KBM-7 (cell line): ENCODE measurements around the gene MCAM.

Experiments
- DNase-seq: peaks from one replicate; pipeline ENCODE4 v3.0.0-alpha.2; 2015
- in situ Hi-C: fragments of 300-500 bp; cut with MboI; formaldehyde crosslinking; loops from 2 replicates; pipeline ENCODE4 v1.14.3; 2020; ENCODE audit warnings: low sequenced_read_pairs, low pct_unique_long_range_greater_than_20kb, mixed read lengths

MCAM gene

GRCh38 chr11:119347940-119348605, 31.1 kb upstream of the MCAM start:
- in situ Hi-C loops = no loop called here

GRCh38 chr11:119347242-119347641, 30.3 kb upstream of the MCAM start:
- in situ Hi-C loops = no loop called here
- DNase-seq = no peak

More at GRCh38 chr11:119347940-119348605, 31.1 kb upstream of the MCAM start:
- no peak for DNase-seq

- DNase-seq = no peak
- in situ Hi-C loops = no loop called here
Observed at GRCh38 chr11:119346605-119347004, 29.7 kb upstream of the MCAM start, which contains the start of gene MFRP. TSS of gene MFRP (minus strand) at chr11:119346705. CDS start at chr11:119346513, 192 bp downstream.

GRCh38 chr11:119345685-119346084, 28.8 kb upstream of the MCAM start:
- in situ Hi-C loops = no loop called here
- DNase-seq = no peak

- in situ Hi-C loops = no loop called here
- no peak for DNase-seq
Observed at GRCh38 chr11:119344291-119345010, 27.5 kb upstream of the MCAM start.

- DNase-seq = no peak
- in situ Hi-C loops = no loop called here
Observed at GRCh38 chr11:119343726-119344125, 26.8 kb upstream of the MCAM start.

GRCh38 chr11:119342362-119343130, 25.6 kb upstream of the MCAM start:
- DNase-seq = no peak
- in situ Hi-C loops = no loop called here

GRCh38 chr11:119342023-119342300, 25.0 kb upstream of the MCAM start:
- in situ Hi-C loops = no loop called here
- DNase-seq = no peak

GRCh38 chr11:119341222-119342022, 24.5 kb upstream of the MCAM start:
- in situ Hi-C loops = no loop called here
- no peak for DNase-seq

GRCh38 chr11:119340335-119341221, 23.6 kb upstream of the MCAM start, which contains the start of gene C1QTNF5:
TSS of gene C1QTNF5 (minus strand) at chr11:119340883. CDS start at chr11:119340397, 486 bp downstream.
- DNase-seq = no peak
- in situ Hi-C loops = no loop called here

- in situ Hi-C loops = no loop called here
- no peak for DNase-seq
Observed at GRCh38 chr11:119339589-119340334, 22.8 kb upstream of the MCAM start.

GRCh38 chr11:119338965-119339588, 22.1 kb upstream of the MCAM start:
- in situ Hi-C loops = no loop called here
- DNase-seq = no peak

GRCh38 chr11:119338318-119338890, 21.5 kb upstream of the MCAM start:
- DNase-seq = peak; percentile 79
- in situ Hi-C loops = no loop called here

- no peak for DNase-seq
- in situ Hi-C loops = no loop called here
Observed at GRCh38 chr11:119337581-119338317, 20.8 kb upstream of the MCAM start.

- no peak for DNase-seq
- in situ Hi-C loops = no loop called here
Observed at GRCh38 chr11:119336744-119337469, 20.0 kb upstream of the MCAM start.
